ENCODE results near the gene ARHGEF2.

ARHGEF2 gene

GRCh38 chr1:155919801-155920200 is 58.5 kb downstream of the ARHGEF2 start:
- Histone ChIP-seq H3K27me3 (no peaks in the 10 kb centered on the region), H3K9me3 (no peaks in the 10 kb centered on the region), H3K36me3 (peaks cover 94% of the 10 kb centered on the region), H3K4me3 (ENCODE audit: low read depth, low read length) (no peak overlapping the region), H3K4me1 (no peaks in the 10 kb centered on the region)
- no peak for DNase-seq
- TF ChIP-seq CTCF (IDR thresholded peaks at IDR 0.05; ENCODE audit: low read depth, low read length), result no peak

DNA sequence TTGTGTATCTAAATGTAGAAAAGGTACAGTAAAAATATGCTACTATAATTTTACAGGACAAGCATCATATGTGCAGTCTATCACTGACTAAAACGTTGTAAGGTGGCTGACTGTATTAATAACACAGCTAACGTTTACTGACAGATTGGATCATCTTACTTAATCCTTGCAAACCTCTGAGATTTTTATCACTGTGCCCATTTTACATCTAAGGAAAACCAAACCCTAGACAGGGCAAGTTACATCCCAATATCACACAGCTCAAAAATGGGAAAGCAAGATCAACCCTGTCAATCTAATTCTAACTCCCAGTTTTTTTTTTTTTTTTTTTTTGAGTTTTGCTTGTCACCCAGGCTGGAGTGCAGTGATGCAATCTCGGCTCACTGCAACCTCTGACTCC is 59.7 kb downstream of the ARHGEF2 start:
- no peaks in the 10 kb centered on the region for H3K27me3 ChIP-seq
- no peak for TF ChIP-seq CTCF (IDR thresholded peaks at IDR 0.05; ENCODE audit: low read depth, low read length)
- no peak for DNase-seq
- no peaks in the 10 kb centered on the region for H3K9me3 ChIP-seq
- peaks cover 94% of the 10 kb centered on the region for H3K36me3 ChIP-seq
- H3K4me3 ChIP-seq (ENCODE audit: low read depth, low read length), result no peak overlapping the region
- H3K4me1 ChIP-seq, result no peaks in the 10 kb centered on the region

GRCh38 chr1:155913969-155914757 is 64.2 kb downstream of the ARHGEF2 start:
- Histone ChIP-seq H3K36me3 (peaks cover 62% of the 10 kb centered on the region), H3K4me1 (no peaks in the 10 kb centered on the region), H3K9me3 (no peaks in the 10 kb centered on the region), H3K27me3 (no peaks in the 10 kb centered on the region), H3K4me3 (ENCODE audit: low read depth, low read length) (no peak overlapping the region)
- DNase-seq, result no peak
- no peak for TF ChIP-seq CTCF (IDR thresholded peaks at IDR 0.05; ENCODE audit: low read depth, low read length)

GRCh38 chr1:155912056-155912536 is 66.3 kb downstream of the ARHGEF2 start:
- DNase-seq, result no peak
- Histone ChIP-seq H3K4me1 (no peaks in the 10 kb centered on the region), H3K9me3 (no peaks in the 10 kb centered on the region), H3K27me3 (no peaks in the 10 kb centered on the region), H3K4me3 (ENCODE audit: low read depth, low read length) (no peak overlapping the region), H3K36me3 (peaks cover 56% of the 10 kb centered on the region)
- no peak for TF ChIP-seq CTCF (IDR thresholded peaks at IDR 0.05; ENCODE audit: low read depth, low read length)

- Histone ChIP-seq H3K27me3 (no peaks in the 10 kb centered on the region), H3K4me1 (no peaks in the 10 kb centered on the region), H3K36me3 (peaks cover 50% of the 10 kb centered on the region), H3K9me3 (no peaks in the 10 kb centered on the region), H3K4me3 (ENCODE audit: low read depth, low read length) (peak within 1 kb of the TSS; percentile 70)
- DNase-seq, result peak; percentile 87
- no peak for TF ChIP-seq CTCF (IDR thresholded peaks at IDR 0.05; ENCODE audit: low read depth, low read length)
Measured at GRCh38 chr1:155911156-155912055, 66.9 kb downstream of the ARHGEF2 start, which contains the start of gene RIT1. Gene RIT1, minus strand, starts transcription at chr1:155911349. Its CDS starts 588 bp downstream, at chr1:155910761.
